SJSA1 (cell line): ENCODE measurements around the gene FMOD. TPM values are rescaled to one million over a fixed set of nuclear protein-coding genes. Genes with fewer than 3 reads are reported as not detected.
A peak's percentile ranks its signal among the peaks of the same experiment; 100 is the strongest.

Experiments
- DNase-seq, 2 experiments: peaks; one replicate each; pipeline ENCODE4 v3.0.0-alpha.2; 2015 to 2020; ENCODE audit warnings: low spot score in 2 of 2, low read depth in 1 of 2
- H3K27ac ChIP-seq: fragments of 250-450 bp; sonication (Bioruptor Pico); 2 replicates; pipeline ENCODE4 v1.5.1; 2020; ENCODE audit warnings: mild to moderate bottlenecking, moderate library complexity
- H3K27me3 ChIP-seq: fragments of 250-450 bp; sonication (Bioruptor Pico); replicated peaks from 2 replicates; pipeline ENCODE4 v1.5.1; 2020; ENCODE audit warnings: mild to moderate bottlenecking, moderate library complexity
- H3K36me3 ChIP-seq: fragments of 250-450 bp; sonication (Bioruptor Pico); 2 replicates; pipeline ENCODE4 v1.5.1; 2020; ENCODE audit warnings: mild to moderate bottlenecking
- H3K4me1 ChIP-seq: fragments of 250-450 bp; sonication (Bioruptor Pico); replicated peaks from 2 replicates; pipeline ENCODE4 v1.6.1; 2021; ENCODE audit warnings: mild to moderate bottlenecking
- H3K4me3 ChIP-seq: fragments of 250-450 bp; sonication (Bioruptor Pico); 2 replicates; pipeline ENCODE4 v1.5.1; 2020; ENCODE audit warnings: mild to moderate bottlenecking
- H3K9me3 ChIP-seq: fragments of 250-450 bp; sonication (Bioruptor Pico); replicated peaks from 2 replicates; pipeline ENCODE4 v1.5.1; 2020; ENCODE audit warnings: mild to moderate bottlenecking
- total RNA-seq: library from RNA; depleted of rRNA; stranded (reverse); fragments of >200 nt; shearing (Covaris generic); gene quantifications from 2 replicates; pipeline ENCODE4 v1.2.3, GENCODE V29; 2014; rRNA removed

Gene FMOD
- 0.66 and 0.87 TPM in 2 replicates for total RNA-seq

DNA sequence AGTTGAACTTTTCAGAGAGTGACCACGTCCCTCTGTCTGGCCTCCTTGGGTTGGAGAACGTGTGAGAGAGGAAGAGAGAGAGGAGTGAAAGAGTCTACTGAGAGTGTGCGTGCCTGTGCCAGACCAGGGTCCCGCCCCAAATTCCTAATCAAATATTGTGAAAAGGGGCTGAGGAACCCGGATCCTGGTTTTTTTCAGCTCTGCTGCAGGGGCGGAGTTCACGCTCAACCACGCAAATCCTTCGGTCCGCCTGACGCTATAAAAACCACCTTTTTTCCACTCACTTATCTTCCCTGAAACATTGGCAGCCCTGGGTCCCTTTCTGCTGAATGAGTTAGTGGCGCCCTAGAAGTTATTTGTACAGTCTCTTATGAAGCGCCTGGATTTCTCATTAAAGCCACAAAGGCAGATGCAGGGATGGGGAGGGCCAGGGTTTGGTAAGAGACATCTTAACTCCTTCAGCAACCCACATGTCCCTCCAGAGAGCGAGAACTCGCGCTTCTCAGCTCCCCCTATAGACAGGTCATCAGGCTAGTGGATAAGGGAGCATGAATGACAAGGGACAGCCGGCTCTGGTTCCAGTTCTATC, at the start of gene FMOD:
TSS of gene FMOD (minus strand) at position 86 of the 589 bp plus-strand sequence. CDS start 2,852 bp downstream, outside the sequence.
- H3K9me3 ChIP-seq, result no peaks in the 10 kb centered on the region
- H3K27ac ChIP-seq, result no peak within 1 kb of the TSS
- H3K4me3 ChIP-seq, result no peak within 1 kb of the TSS
- DNase-seq, result peak in 1 of 2 experiments; percentile 17
- H3K4me1 ChIP-seq, result peaks cover 19% of the 10 kb centered on the region
- H3K36me3 ChIP-seq, result no peaks in the 10 kb centered on the region
- no peaks in the 10 kb centered on the region for H3K27me3 ChIP-seq

- Histone ChIP-seq H3K4me3 (no peak overlapping the region), H3K36me3 (no peaks in the 10 kb centered on the region), H3K27me3 (0 out of 2 replicates have a peak, but pooled peaks cover 3% of the 10 kb centered on the region), H3K9me3 (peaks cover 3% of the 10 kb centered on the region; the same call in 1 of the 2 replicates), H3K4me1 (no peaks in the 10 kb centered on the region), H3K27ac (no peak overlapping the region)
- no peak for DNase-seq
Observed at GRCh38 chr1:203396595-203397194, 45.8 kb upstream of the FMOD start.

DNA sequence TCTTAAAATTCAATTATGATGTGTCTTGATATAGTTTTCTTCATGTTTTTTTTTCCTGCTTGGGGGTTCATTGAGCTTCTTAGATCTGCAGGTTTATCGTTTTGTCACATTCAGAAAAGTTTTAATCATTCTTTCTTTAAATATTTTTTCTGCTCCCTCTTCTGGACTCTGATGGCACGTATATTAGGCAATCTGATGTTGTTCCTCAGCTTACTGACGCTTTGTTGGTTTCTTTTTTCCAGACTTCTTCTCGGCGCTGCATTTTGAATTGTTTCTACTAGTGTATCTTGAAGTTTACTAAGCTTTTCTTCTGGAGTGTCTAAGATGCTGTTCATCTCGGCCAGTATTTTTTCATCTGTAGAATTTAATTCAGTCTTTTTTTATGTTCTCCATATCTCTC, 44.8 kb upstream of the FMOD start:
- H3K4me1 ChIP-seq, result no peaks in the 10 kb centered on the region
- 0 out of 2 replicates have a peak, but pooled peaks cover 7% of the 10 kb centered on the region for H3K27me3 ChIP-seq
- peaks cover 5% of the 10 kb centered on the region; the same call in 1 of the 2 replicates for H3K9me3 ChIP-seq
- no peak overlapping the region for H3K27ac ChIP-seq
- DNase-seq, result no peak
- no peaks in the 10 kb centered on the region for H3K36me3 ChIP-seq
- H3K4me3 ChIP-seq, result no peak overlapping the region

DNA sequence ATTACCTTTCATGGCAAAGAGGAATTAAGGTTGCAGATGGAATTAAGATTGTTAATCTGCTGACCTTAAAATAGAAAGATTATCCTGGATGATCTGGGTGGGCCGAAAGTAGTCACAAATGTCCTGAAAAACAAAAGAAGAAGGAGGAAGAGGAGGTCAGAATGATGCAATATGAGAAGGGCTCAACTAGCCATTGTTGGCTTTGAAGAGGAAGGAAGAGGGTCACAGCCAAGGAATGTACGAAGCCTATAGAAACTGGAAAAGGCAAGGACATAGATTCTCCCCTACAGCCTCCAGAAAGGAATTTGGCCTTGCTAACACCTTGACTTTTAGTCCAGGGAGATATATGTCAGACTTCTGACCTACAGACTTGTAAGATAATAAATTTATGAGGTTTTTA, 39.4 kb upstream of the FMOD start:
- no peak for DNase-seq
- Histone ChIP-seq H3K27me3 (0 out of 2 replicates have a peak, but pooled peaks cover 7% of the 10 kb centered on the region), H3K9me3 (peaks cover 5% of the 10 kb centered on the region; the same call in 1 of the 2 replicates), H3K27ac (no peak overlapping the region), H3K36me3 (no peaks in the 10 kb centered on the region), H3K4me1 (no peaks in the 10 kb centered on the region), H3K4me3 (no peak overlapping the region)

DNA sequence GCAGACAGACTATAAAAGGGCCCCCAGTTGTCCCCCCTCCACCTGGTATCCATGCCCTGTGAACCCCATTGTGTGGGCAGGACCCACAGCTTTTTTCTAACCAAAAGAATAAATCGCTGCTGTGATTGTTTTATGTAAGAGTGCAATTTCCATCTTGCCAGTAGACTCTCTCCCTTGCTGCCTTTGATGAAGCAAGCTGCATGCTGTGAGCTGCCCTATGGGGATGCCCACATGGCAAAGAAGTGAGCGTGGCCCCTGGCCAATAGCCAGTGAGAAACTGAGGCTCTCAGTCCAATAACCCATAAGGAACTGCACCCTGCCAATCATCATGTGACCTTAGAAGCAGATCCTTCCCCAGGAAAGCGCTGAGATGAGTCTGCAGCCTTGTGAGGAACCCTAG, 37.8 kb upstream of the FMOD start:
- H3K27me3 ChIP-seq, result 0 out of 2 replicates have a peak, but pooled peaks cover 7% of the 10 kb centered on the region
- DNase-seq, result no peak
- peaks cover 5% of the 10 kb centered on the region; the same call in 1 of the 2 replicates for H3K9me3 ChIP-seq
- H3K4me3 ChIP-seq, result no peak overlapping the region
- H3K27ac ChIP-seq, result no peak overlapping the region
- no peaks in the 10 kb centered on the region for H3K4me1 ChIP-seq
- H3K36me3 ChIP-seq, result no peaks in the 10 kb centered on the region

GRCh38 chr1:203382026-203382425, 31.1 kb upstream of the FMOD start:
- Histone ChIP-seq H3K27ac (no peak overlapping the region), H3K36me3 (no peaks in the 10 kb centered on the region)

GRCh38 chr1:203381151-203381751, 30.3 kb upstream of the FMOD start:
- Histone ChIP-seq H3K4me3 (no peak overlapping the region), H3K9me3 (no peaks in the 10 kb centered on the region), H3K4me1 (peaks cover 10% of the 10 kb centered on the region; the same call in 1 of the 2 replicates), H3K36me3 (no peaks in the 10 kb centered on the region), H3K27me3 (no peaks in the 10 kb centered on the region), H3K27ac (no peak overlapping the region)
- DNase-seq, result no peak

More at GRCh38 chr1:203382026-203382425, 31.1 kb upstream of the FMOD start:
- Histone ChIP-seq H3K27me3 (no peaks in the 10 kb centered on the region), H3K4me3 (no peak overlapping the region), H3K9me3 (no peaks in the 10 kb centered on the region), H3K4me1 (peaks cover 10% of the 10 kb centered on the region; the same call in 1 of the 2 replicates)
- no peak for DNase-seq

DNA sequence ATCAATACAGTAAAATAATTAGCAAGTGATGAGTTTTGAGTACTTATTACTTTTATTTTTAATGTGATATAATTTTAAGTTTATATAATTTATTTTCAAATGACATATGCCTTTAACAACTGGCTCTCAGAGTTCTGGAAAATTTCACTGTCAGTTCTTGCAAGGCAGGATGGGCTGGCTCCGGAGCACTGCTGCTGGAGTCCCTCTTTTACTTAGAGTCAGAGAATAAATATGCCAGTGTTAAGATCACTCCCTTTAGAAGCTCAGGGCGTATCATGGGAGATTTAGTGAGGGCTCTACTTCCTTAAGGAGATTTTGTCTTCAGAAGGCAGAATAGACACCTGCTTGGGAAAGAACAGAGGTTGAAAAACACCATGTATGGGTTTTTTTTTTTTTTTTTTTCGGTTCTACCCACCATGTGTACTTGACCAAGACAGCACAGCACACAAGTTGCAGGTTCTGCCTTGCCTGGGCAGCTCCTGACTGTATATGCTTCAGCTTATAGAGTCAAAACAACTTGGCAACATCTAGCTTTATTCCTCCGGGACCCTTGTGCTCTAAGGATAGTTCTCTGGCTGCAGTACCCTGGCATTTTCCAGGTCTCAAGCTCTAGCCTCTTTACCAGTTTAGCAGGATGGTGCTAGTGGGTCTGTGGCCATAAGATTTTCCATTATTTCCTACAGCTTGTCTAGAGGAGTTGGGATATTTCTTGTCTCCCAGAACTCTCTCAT, 29.7 kb upstream of the FMOD start:
- Histone ChIP-seq H3K9me3 (no peaks in the 10 kb centered on the region), H3K27ac (no peak overlapping the region), H3K4me3 (no peak overlapping the region), H3K27me3 (no peaks in the 10 kb centered on the region), H3K4me1 (peaks cover 10% of the 10 kb centered on the region; the same call in 1 of the 2 replicates), H3K36me3 (no peaks in the 10 kb centered on the region)
- DNase-seq, result no peak

DNA sequence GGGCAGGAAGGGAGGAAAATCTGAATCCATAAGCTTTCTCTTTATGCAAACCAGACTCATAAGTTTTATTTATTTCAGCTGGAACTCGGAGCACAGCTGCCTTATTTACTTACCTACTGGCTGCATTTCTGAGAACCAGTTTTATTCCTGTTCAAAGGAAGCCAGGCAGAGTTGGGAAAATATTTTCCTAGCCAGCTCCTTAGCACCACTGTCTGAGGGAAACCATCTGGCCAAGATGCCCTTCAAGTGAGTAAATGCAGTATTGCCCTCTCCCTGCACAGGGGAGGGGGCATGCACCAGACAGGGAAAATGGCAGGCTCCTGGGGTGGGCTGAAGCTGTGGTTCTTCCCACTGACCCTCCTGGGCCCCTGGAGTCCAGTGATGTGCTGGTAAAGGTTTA, 28.9 kb upstream of the FMOD start:
- no peaks in the 10 kb centered on the region for H3K36me3 ChIP-seq
- no peaks in the 10 kb centered on the region for H3K9me3 ChIP-seq
- DNase-seq, result no peak
- no peak overlapping the region for H3K27ac ChIP-seq
- H3K4me3 ChIP-seq, result no peak overlapping the region
- peaks cover 10% of the 10 kb centered on the region; the same call in 1 of the 2 replicates for H3K4me1 ChIP-seq
- H3K27me3 ChIP-seq, result no peaks in the 10 kb centered on the region

- no peak overlapping the region for H3K27ac ChIP-seq
- no peak overlapping the region for H3K4me3 ChIP-seq
- no peaks in the 10 kb centered on the region for H3K27me3 ChIP-seq
- H3K4me1 ChIP-seq, result peaks cover 10% of the 10 kb centered on the region; the same call in 1 of the 2 replicates
- DNase-seq, result peak in 1 of 2 experiments; percentile 15
- no peaks in the 10 kb centered on the region for H3K36me3 ChIP-seq
- no peaks in the 10 kb centered on the region for H3K9me3 ChIP-seq
Observed at GRCh38 chr1:203378556-203379245, 27.8 kb upstream of the FMOD start.

DNA sequence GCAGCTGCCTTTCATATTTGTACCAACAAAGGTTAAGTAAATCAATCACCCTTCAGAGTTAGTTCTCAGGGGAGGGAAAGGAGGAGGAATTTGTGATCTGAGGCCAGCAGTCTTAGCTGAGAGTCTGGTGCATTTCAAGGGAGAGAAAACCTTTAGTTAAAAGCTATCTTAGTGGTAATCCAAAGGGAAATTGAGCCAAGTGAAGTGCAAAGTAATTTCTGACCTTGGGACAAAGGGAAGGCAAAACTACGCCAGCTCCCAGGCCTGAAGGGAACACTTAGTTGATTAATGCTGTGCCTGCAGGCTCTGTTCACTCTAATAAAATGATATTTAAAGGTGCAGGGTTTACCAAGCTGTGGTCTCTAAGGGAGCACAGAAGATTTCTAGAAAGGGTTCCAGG, 23.1 kb upstream of the FMOD start:
- Histone ChIP-seq H3K27ac (no peak overlapping the region), H3K36me3 (no peaks in the 10 kb centered on the region), H3K4me1 (peaks cover 6% of the 10 kb centered on the region; the same call in 1 of the 2 replicates), H3K9me3 (no peaks in the 10 kb centered on the region), H3K4me3 (no peak overlapping the region), H3K27me3 (no peaks in the 10 kb centered on the region)
- no peak for DNase-seq

GRCh38 chr1:203373002-203373401, 22.1 kb upstream of the FMOD start:
- no peak for DNase-seq
- Histone ChIP-seq H3K36me3 (no peaks in the 10 kb centered on the region), H3K9me3 (no peaks in the 10 kb centered on the region), H3K27me3 (no peaks in the 10 kb centered on the region), H3K4me1 (no peaks in the 10 kb centered on the region), H3K4me3 (no peak overlapping the region), H3K27ac (no peak overlapping the region)

DNA sequence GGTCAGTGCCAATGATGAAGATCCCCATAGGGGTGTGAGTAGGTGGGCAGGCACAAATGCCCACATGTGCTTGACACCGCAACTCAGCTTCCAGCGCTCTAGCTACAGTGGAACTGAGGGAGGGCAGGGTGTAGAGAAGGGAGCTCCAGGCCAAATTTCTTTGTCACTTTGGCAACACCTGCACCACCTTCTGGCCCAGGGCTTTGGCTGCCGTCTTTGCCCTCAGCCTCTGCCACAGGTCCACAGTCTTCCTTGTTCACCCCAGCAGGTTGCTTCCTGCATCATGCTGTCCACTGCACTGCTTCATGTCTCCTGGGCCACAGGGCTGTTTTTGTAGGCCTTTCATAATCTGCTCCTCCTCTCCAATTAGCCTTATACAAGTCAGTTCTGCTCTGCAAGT, 20.4 kb upstream of the FMOD start:
- H3K9me3 ChIP-seq, result no peaks in the 10 kb centered on the region
- H3K4me3 ChIP-seq, result no peak overlapping the region
- H3K36me3 ChIP-seq, result no peaks in the 10 kb centered on the region
- no peak for DNase-seq
- H3K27ac ChIP-seq, result no peak overlapping the region
- H3K4me1 ChIP-seq, result no peaks in the 10 kb centered on the region
- H3K27me3 ChIP-seq, result no peaks in the 10 kb centered on the region
